Measurements from ENCODE around the gene FLNB. TPM values are rescaled to one million over a fixed set of nuclear protein-coding genes. Genes with fewer than 3 reads are reported as not detected.

The FLNB gene
- total and polyA plus RNA-seq, 2 of the 13 experiments (the other 11 are each of a cell fraction or from before 2014, with no cell fraction given): 106 to 130 TPM

DNA sequence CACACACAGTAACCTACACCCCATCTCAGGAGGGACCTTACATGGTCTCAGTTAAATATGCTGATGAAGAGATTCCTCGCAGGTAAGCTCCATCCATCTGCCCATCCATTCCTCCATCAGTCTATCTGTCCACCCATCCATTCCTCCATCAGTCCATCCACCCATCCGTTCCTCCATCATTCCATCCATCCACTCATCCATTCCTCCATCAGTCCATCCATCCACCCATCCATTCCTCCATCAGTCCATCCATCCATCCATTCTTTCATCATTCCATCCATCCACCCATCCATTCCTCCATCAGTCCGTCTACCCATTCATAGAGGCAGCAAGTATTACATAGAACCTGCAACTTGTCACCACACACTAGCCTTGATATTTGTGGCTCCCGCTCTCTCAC is 124.6 kb downstream of the FLNB start (continued):
- no peak for TF ChIP-seq ZNF609 (CRISPR knock-in tag; IDR thresholded peaks at IDR 0.05; ENCODE audit: borderline replicate concordance)
- TF ChIP-seq UBTF (CRISPR knock-in tag; IDR thresholded peaks at IDR 0.05): no peak

- ChIA-PET CTCF (ENCODE audit: low intra/inter-chr PET ratio, low total read pairs) (no interaction called here), POLR2A (interaction anchor here (1.0 kb wide), 1 partner anchor 31 kb away, joined by 3 read pairs; no protein-coding TSS in a partner anchor)
- TF ChIP-seq ZNF546 (CRISPR knock-in tag; conservative IDR thresholded peaks at IDR 0.05): no peak
- no peak for TF ChIP-seq ZNF724P (CRISPR knock-in tag; IDR thresholded peaks at IDR 0.05; ENCODE audit: borderline replicate concordance)
- no peak for TF ChIP-seq RNF2 (conservative IDR thresholded peaks at IDR 0.05; ENCODE audit: low read depth)
- TF ChIP-seq IKZF4 (CRISPR knock-in tag; IDR thresholded peaks at IDR 0.05; ENCODE audit: borderline replicate concordance, low read depth, not compliant biosample characterization): no peak
- TF ChIP-seq MEF2D (CRISPR knock-in tag; IDR thresholded peaks at IDR 0.05): no peak
- TF ChIP-seq TGIF2 (CRISPR knock-in tag; IDR thresholded peaks at IDR 0.05): no peak
- no peak for TF ChIP-seq CBX5 (CRISPR knock-in tag; IDR thresholded peaks at IDR 0.05; ENCODE audit: borderline replicate concordance)
- TF ChIP-seq RFX1 (IDR thresholded peaks at IDR 0.05): no peak
- TF ChIP-seq ZGPAT (CRISPR knock-in tag; IDR thresholded peaks at IDR 0.05): no peak
- no peak for TF ChIP-seq RBAK (CRISPR knock-in tag; IDR thresholded peaks at IDR 0.05)
- TF ChIP-seq KLF11 (CRISPR knock-in tag; IDR thresholded peaks at IDR 0.05): no peak
- no peak for TF ChIP-seq BORCS8-MEF2B (CRISPR knock-in tag; IDR thresholded peaks at IDR 0.05)
- no peak for TF ChIP-seq HMG20A (CRISPR knock-in tag; IDR thresholded peaks at IDR 0.05; ENCODE audit: borderline replicate concordance)
- TF ChIP-seq ZNF709 (CRISPR knock-in tag; IDR thresholded peaks at IDR 0.05): no peak
- no peak for TF ChIP-seq ARNT (IDR thresholded peaks at IDR 0.05)
- intact Hi-C loops (cut with micrococcal nuclease; ENCODE audit: unreplicated experiment): no loop called here
- Histone ChIP-seq H3K9me3 (ENCODE audit: low read length) (no peaks in the 10 kb centered on the region), H3K4me2 (ENCODE audit: low read depth, low read length) (no peak overlapping the region), H3K27me3 (ENCODE audit: control insufficient read depth in 1 of 2, insufficient read depth in 2 of 2, low read length in 2 of 2) (no peaks in the 10 kb centered on the region), H3K4me1 (ENCODE audit: insufficient read depth, low read length) (no peaks in the 10 kb centered on the region), H3K9ac (ENCODE audit: insufficient read depth, low read depth, low read length) (no peak overlapping the region), H3K36me3 (replicated peaks in 1 of 2; ENCODE audit: control insufficient read depth in 1 of 2, insufficient read depth in 2 of 2, low read length in 2 of 2) (peaks cover 67 to 91% of the 10 kb centered on the region in 2 experiments), H3K4me3 (replicated peaks in 1 of 3; ENCODE audit: insufficient read depth in 1 of 3, low read depth in 2 of 3, low read length in 3 of 3) (no peak overlapping the region), H3K27ac (ENCODE audit: extremely low read length, insufficient read depth, low read length) (no peak overlapping the region), H3K79me2 (ENCODE audit: insufficient read depth, low read length) (no peaks in the 10 kb centered on the region), H2AFZ (ENCODE audit: low read length) (no peak overlapping the region), H4K20me1 (ENCODE audit: insufficient read depth, low read length) (peaks cover 6% of the 10 kb centered on the region)
- BruUV-seq (replicated peaks): no TSS peak
- FAIRE-seq (no peak), ATAC-seq (no peak), DNase-seq (ENCODE audit: low spot score) (no peak)
- 100% methylated on average over 5 of the region's 5 CpGs for WGBS (ENCODE audit: low lambda C conversion rate)
- in situ Hi-C loops (cut with HindIII; ENCODE audit: extremely low pct_ligation_motif_present, low pct_unique_long_range_greater_than_20kb): no loop called here
Observed at GRCh38 chr3:58134468-58134867, 126.2 kb downstream of the FLNB start.
